Esophagus muscularis mucosa (tissue), 3 donors: ENCODE data around the gene LPAR1.

Experiments used
- CTCF ChIP-seq, 3 experiments: fragments of 200-600 bp in 2 of 3; fragments of 450-650 bp in 1 of 3; sonication (generic) in 2 of 3; IDR thresholded peaks; one replicate each; pipeline ENCODE4 v1.5.1; 2017 to 2019; ENCODE audit warnings: antibody characterized with exemption in 3 of 3, mild to moderate bottlenecking in 2 of 3, moderate library complexity in 1 of 3
- POLR2A ChIP-seq: fragments of 450-650 bp; IDR thresholded peaks from one replicate; pipeline ENCODE4 v1.6.1; 2017; ENCODE audit warnings: antibody characterized with exemption, moderate library complexity, mild to moderate bottlenecking, low read depth

- TF ChIP-seq CTCF (IDR thresholded peaks at IDR 0.05) (no peak), POLR2A (no peak)
These were observed 938 bp downstream of the LPAR1 start for GRCh38 chr9:111037356-111037707.
